KMS-11 (cell line): ENCODE measurements around the gene TLR4.

Experiments used
- H2AFZ ChIP-seq: fragments of 200-600 bp; sonication (generic); 2 replicates; pipeline ENCODE4 v1.6.1; 2016; ENCODE audit warnings: antibody characterized with exemption, mixed run types, low read depth
- H3K27ac ChIP-seq: fragments of 200-600 bp; sonication (generic); 2 replicates; pipeline ENCODE4 v1.6.1; 2016; ENCODE audit warnings: mild to moderate bottlenecking, mixed run types
- H3K27me3 ChIP-seq: fragments of 200-600 bp; sonication (generic); 2 replicates; pipeline ENCODE4 v1.6.1; 2017; ENCODE audit warnings: mild to moderate bottlenecking, low read depth, mixed run types, moderate library complexity; ENCODE audit not compliant: insufficient read depth
- H3K36me3 ChIP-seq: fragments of 200-600 bp; sonication (generic); 2 replicates; pipeline ENCODE4 v1.6.1; 2017; ENCODE audit warnings: mild to moderate bottlenecking, mixed run types; ENCODE audit not compliant: insufficient read depth
- H3K4me1 ChIP-seq: fragments of 200-600 bp; sonication (generic); 2 replicates; pipeline ENCODE4 v1.6.1; 2016; ENCODE audit warnings: mild to moderate bottlenecking, low read depth, mixed run types; ENCODE audit not compliant: poor library complexity, severe bottlenecking
- H3K4me2 ChIP-seq: fragments of 200-600 bp; sonication (generic); 2 replicates; pipeline ENCODE4 v1.7.0; 2016; ENCODE audit warnings: mild to moderate bottlenecking, mixed run types
- H3K4me3 ChIP-seq: fragments of 200-600 bp; sonication (generic); IDR thresholded peaks from 2 replicates; pipeline ENCODE4 v1.6.1; 2017; ENCODE audit warnings: low read depth, low read length, mixed read lengths; ENCODE audit not compliant: insufficient read depth
- H3K79me2 ChIP-seq: fragments of 200-600 bp; sonication (generic); 2 replicates; pipeline ENCODE4 v1.6.1; 2016; ENCODE audit warnings: low read depth, mixed run types; ENCODE audit not compliant: insufficient read depth
- H3K9ac ChIP-seq: fragments of 200-600 bp; sonication (generic); 2 replicates; pipeline ENCODE4 v1.6.1; 2016; ENCODE audit warnings: mild to moderate bottlenecking, mixed run types
- H4K20me1 ChIP-seq: fragments of 200-600 bp; sonication (generic); 2 replicates; pipeline ENCODE4 v1.6.1; 2016; ENCODE audit warnings: mild to moderate bottlenecking, mixed run types; ENCODE audit not compliant: insufficient read depth
- TF ChIP-seq, protein P1 (sequence below): fragments of 200-600 bp; sonication (generic); conservative IDR thresholded peaks from 2 replicates; pipeline ENCODE4 v1.6.1; 2017; ENCODE audit warnings: low read depth, mild to moderate bottlenecking, antibody characterized with exemption, low read length, moderate library complexity, mixed read lengths

Gene TLR4

DNA sequence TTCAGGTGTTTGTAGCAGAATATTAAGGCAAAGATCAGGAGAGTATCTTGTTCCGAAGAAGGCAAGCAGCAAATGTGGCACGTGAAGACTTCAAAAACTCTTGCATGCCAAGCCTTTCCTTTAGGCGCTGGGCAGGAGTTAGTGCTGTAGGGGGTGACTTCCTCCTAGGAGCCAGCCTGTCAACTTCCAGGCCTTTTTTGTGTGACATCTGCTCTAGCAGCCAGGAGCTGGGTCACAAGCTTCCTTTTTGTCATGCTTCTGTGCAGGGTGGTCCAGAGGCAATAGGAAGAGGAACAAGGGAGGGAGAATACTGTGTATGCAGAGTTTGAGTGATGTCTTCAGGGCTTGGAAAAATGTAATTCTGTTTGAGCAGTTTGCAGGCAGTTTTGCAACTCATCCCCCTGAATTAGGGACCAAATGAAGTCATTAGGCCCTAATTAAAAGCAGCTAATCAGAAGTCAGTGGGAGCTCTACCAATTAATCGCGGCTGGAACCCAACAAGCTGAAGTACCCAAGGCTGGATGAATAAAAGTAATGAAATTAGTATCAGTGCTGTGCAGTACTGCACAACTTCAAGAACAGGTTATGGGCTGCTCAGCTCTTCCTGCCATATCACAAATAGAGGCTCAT lies 53.5 kb downstream of the TLR4 start:
- H3K27me3 ChIP-seq = no peaks in the 10 kb centered on the region
- H3K36me3 ChIP-seq = no peaks in the 10 kb centered on the region
- no peak overlapping the region for H3K4me2 ChIP-seq

DNA sequence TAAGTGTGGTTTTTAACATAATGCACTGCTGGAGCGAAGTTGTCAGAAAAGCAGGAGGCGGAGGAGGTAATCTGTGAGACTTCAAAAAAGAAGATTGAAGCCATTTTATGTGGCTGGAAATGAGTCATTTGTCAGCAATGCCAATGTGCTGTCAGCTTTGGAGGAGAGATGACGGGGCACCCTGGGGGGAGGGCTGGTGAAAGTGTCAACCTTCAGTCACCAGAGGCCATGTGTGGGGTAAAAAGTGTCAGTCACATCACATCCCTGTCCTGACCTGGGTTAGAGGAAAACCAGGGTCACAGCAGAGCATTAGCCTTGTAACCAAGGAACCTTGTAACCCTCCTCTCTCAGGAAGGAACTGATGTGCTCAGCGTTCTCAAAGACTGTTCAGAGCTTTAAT lies 59.1 kb downstream of the TLR4 start:
- Histone ChIP-seq H3K36me3 (no peaks in the 10 kb centered on the region), H3K4me2 (no peak overlapping the region), H3K27me3 (no peaks in the 10 kb centered on the region), H4K20me1 (no peaks in the 10 kb centered on the region), H3K79me2 (no peaks in the 10 kb centered on the region), H3K9ac (no peak overlapping the region), H2AFZ (no peak overlapping the region), H3K27ac (no peak overlapping the region), H3K4me1 (no peaks in the 10 kb centered on the region), H3K4me3 (no peak overlapping the region)
- TF ChIP-seq, protein P1, sequence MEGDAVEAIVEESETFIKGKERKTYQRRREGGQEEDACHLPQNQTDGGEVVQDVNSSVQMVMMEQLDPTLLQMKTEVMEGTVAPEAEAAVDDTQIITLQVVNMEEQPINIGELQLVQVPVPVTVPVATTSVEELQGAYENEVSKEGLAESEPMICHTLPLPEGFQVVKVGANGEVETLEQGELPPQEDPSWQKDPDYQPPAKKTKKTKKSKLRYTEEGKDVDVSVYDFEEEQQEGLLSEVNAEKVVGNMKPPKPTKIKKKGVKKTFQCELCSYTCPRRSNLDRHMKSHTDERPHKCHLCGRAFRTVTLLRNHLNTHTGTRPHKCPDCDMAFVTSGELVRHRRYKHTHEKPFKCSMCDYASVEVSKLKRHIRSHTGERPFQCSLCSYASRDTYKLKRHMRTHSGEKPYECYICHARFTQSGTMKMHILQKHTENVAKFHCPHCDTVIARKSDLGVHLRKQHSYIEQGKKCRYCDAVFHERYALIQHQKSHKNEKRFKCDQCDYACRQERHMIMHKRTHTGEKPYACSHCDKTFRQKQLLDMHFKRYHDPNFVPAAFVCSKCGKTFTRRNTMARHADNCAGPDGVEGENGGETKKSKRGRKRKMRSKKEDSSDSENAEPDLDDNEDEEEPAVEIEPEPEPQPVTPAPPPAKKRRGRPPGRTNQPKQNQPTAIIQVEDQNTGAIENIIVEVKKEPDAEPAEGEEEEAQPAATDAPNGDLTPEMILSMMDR = no peak

More for the DNA sequence above, 53.5 kb downstream of the TLR4 start:
- TF ChIP-seq, protein P1 = no peak
- Histone ChIP-seq H3K9ac (no peak overlapping the region), H3K4me1 (no peaks in the 10 kb centered on the region), H3K4me3 (no peak overlapping the region), H3K27ac (no peak overlapping the region), H2AFZ (no peak overlapping the region), H4K20me1 (no peaks in the 10 kb centered on the region), H3K79me2 (no peaks in the 10 kb centered on the region)

DNA sequence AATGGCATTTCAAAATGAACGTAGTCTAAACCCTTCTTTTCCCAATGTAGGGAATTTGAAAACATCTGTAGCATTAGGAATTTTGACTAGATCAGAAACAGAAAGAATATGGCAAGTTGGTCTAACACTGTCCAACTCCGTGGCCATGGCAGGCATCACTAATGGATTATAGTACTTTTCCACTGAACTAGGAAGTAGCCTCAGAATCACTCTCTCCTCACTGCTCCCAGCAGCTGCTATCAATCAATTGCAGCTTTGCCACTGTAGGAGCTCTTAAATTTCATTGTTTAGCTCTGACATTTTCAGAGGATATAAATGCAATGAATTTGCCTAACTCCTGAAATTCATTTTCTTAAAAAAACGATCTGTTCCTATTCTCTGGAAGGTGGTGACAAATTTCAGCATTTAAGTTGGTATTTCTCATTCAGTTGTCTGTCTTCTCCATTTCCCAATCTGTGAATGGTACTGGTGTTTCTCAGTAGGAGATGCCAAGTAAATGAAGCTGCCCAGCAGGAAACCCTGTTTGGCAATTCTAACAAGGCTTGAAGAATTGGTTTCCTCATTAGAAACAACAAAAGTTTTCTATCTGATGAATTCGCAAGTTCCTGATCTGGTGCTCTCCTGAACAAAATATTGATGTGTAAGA lies 64.7 kb downstream of the TLR4 start:
- no peaks in the 10 kb centered on the region for H3K4me1 ChIP-seq
- no peak overlapping the region for H3K9ac ChIP-seq
- no peak overlapping the region for H3K27ac ChIP-seq
- H3K79me2 ChIP-seq = no peaks in the 10 kb centered on the region
- no peak overlapping the region for H2AFZ ChIP-seq
- no peaks in the 10 kb centered on the region for H3K36me3 ChIP-seq
- no peaks in the 10 kb centered on the region for H3K27me3 ChIP-seq
- H4K20me1 ChIP-seq = no peaks in the 10 kb centered on the region
- no peak overlapping the region for H3K4me3 ChIP-seq
- no peak overlapping the region for H3K4me2 ChIP-seq
- TF ChIP-seq, protein P1 = no peak

DNA sequence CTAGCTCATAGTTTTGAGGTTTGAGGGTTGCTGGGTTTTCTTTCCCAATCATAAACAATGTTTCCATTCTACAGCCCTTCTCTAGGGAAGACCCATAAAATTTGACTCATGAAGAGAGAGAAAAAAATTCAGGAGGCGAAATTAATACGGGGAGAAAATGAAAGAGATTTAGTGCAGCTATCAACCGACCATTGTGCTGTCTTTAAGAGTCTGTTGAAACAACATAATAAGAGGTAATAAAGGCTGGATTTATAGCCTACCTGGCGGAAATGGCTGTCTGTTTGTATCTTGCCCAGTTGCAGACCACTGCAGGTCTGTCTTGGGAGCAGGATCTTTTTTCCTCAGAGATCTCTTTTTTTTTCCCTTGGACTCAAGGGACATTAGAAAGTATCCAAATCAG lies 66.9 kb downstream of the TLR4 start:
- Histone ChIP-seq H3K36me3 (no peaks in the 10 kb centered on the region), H3K27ac (no peak overlapping the region), H3K79me2 (no peaks in the 10 kb centered on the region), H4K20me1 (no peaks in the 10 kb centered on the region), H2AFZ (no peak overlapping the region), H3K4me2 (no peak overlapping the region), H3K9ac (no peak overlapping the region), H3K4me3 (no peak overlapping the region), H3K4me1 (no peaks in the 10 kb centered on the region), H3K27me3 (no peaks in the 10 kb centered on the region)
- TF ChIP-seq, protein P1 = no peak
